NT2/D1 (cell line): Measurements from ENCODE around the gene UBR4.

Experiments used
- SUZ12 ChIP-seq: IDR thresholded peaks from 2 replicates; pipeline ENCODE4 v1.6.1; 2011; ENCODE audit not compliant: insufficient read length, insufficient read depth; ENCODE audit errors: extremely low read depth
- YY1 ChIP-seq: IDR thresholded peaks from 2 replicates; pipeline ENCODE4 v1.6.1; 2011; ENCODE audit not compliant: insufficient read length, insufficient read depth
- ZNF274 ChIP-seq: IDR thresholded peaks from 2 replicates; pipeline ENCODE4 v1.6.1; 2011; ENCODE audit warnings: mild to moderate bottlenecking, low read depth, low read length

- TF ChIP-seq SUZ12 (no peak), ZNF274 (no peak), YY1 (no peak)
These were observed 85.8 kb downstream of the UBR4 start for GRCh38 chr1:19124273-19124672.
